A549 treated with GW870086 at 1 μM for 4 hours (cell line): ENCODE results near the gene TEX44. TPM values are rescaled to one million over a fixed set of nuclear protein-coding genes. Genes with fewer than 3 reads are reported as not detected.

Source experiments
- total RNA-seq: library from RNA; stranded (reverse); fragments of 200-300 nt; extraction: Qiagen RNA extraction; gene quantifications from 5 replicates; pipeline ENCODE4 v1.2.3, GENCODE V29; 2022; ENCODE audit warnings: low read depth

The TEX44 gene
- total RNA-seq = not detected in 5 replicates

GRCh38 chr2:231592636-231593145 is at the start of gene TEX44:
Gene TEX44, plus strand, starts transcription at chr2:231592864. Its CDS starts 88 bp downstream, at chr2:231592952.

Other genes starting within 250 kb of the TEX44 start
- gene B3GNT7, start 197.2 kb upstream of the TEX44 start, total RNA-seq = 2.9 to 3.5 TPM (median 3.4 TPM) in 5 replicates
- gene NCL, start 128.4 kb upstream of the TEX44 start, total RNA-seq = 719 to 804 TPM (median 768 TPM) in 5 replicates
- 0.03 TPM in 1 of 5 replicates, not detected in the others for gene NMUR1, start 62.4 kb upstream of the TEX44 start, total RNA-seq
- gene PTMA, start 115.7 kb downstream of the TEX44 start, total RNA-seq = 1,418 to 1,591 TPM (median 1,483 TPM) in 5 replicates
- gene PDE6D, start 188.4 kb downstream of the TEX44 start, total RNA-seq = 17.0 to 24.3 TPM (median 23.8 TPM) in 5 replicates
- gene COPS7B, start 193.6 kb downstream of the TEX44 start, total RNA-seq = 32.7 to 42.1 TPM (median 40.3 TPM) in 5 replicates